Gastroesophageal sphincter (tissue), 4 donors: Measurements from ENCODE around the gene FHIP2A. TPM values are rescaled to one million over a fixed set of nuclear protein-coding genes. Genes with fewer than 3 reads are reported as not detected.
"Not testable (repeated sequence)": the region's sequence is repeated elsewhere in the genome, so short reads cannot be mapped to it uniquely, and the experiment has no call there.

ENCODE experiments used
- ATAC-seq: fragments of 150-250 bp; one replicate; pipeline ENCODE4 v1.9.1; 2016; ENCODE audit warnings: mild to moderate bottlenecking, moderate library complexity
- H3K27ac ChIP-seq, 4 donors: fragments of 200-600 bp; sonication (generic) in 3 of 4; 1 replicate in 3 of 4; 2 replicates in 1 of 4; pipeline ENCODE4 v1.5.1; 2016 to 2019
- H3K27me3 ChIP-seq: fragments of 200-600 bp; sonication (generic); one replicate; pipeline ENCODE4 v1.5.1; 2019
- H3K36me3 ChIP-seq, 2 donors: fragments of 200-600 bp; sonication (generic); one replicate each; pipeline ENCODE4 v1.5.1; 2019; ENCODE audit warnings: control low read depth in 1 of 2
- H3K4me1 ChIP-seq, 3 donors: fragments of 200-600 bp; sonication (generic); 1 replicate in 2 of 3; 2 replicates in 1 of 3; pipeline ENCODE4 v1.5.1; 2016 to 2019; ENCODE audit warnings: control low read depth in 2 of 3
- H3K4me3 ChIP-seq, 2 donors: fragments of 200-600 bp; sonication (generic); one replicate each; pipeline ENCODE4 v1.5.1; 2019; ENCODE audit warnings: mild to moderate bottlenecking in 1 of 2, moderate library complexity in 1 of 2
- H3K9me3 ChIP-seq, 3 donors: fragments of 200-600 bp; sonication (generic); one replicate each; pipeline ENCODE4 v1.5.1; 2017 to 2019; ENCODE audit warnings: control low read depth in 2 of 3
- CTCF ChIP-seq, 4 experiments: fragments of 200-600 bp in 2 of 4; fragments of 450-650 bp in 2 of 4; sonication (generic) in 1 of 4; IDR thresholded peaks; one replicate each; pipeline ENCODE4 v1.5.1; 2017 to 2019; ENCODE audit warnings: antibody characterized with exemption in 4 of 4, mild to moderate bottlenecking in 2 of 4, moderate library complexity in 2 of 4
- EP300 ChIP-seq: sonication (generic); formaldehyde crosslinking; IDR thresholded peaks from one replicate; pipeline ENCODE4 v1.6.1; 2017; ENCODE audit warnings: antibody characterized with exemption, mild to moderate bottlenecking
- POLR2A ChIP-seq, 2 donors: fragments of 450-650 bp; IDR thresholded peaks; one replicate each; pipeline ENCODE4 v1.6.1; 2017; ENCODE audit warnings: antibody characterized with exemption in 2 of 2, mild to moderate bottlenecking in 2 of 2, moderate library complexity in 1 of 2
- POLR2AphosphoS5 ChIP-seq: sonication (generic); formaldehyde crosslinking; IDR thresholded peaks from one replicate; pipeline ENCODE4 v1.6.1; 2017; ENCODE audit warnings: antibody characterized with exemption
- WGBS, 2 donors: methylation state at CpG; one replicate each; pipeline ENCODE4 v1.1.5; 2018; ENCODE audit warnings: low coverage in 1 of 2; 5-methylcytosine and 5-hydroxymethylcytosine counted together
- total RNA-seq, 4 donors: library from RNA; depleted of rRNA; stranded (reverse); fragments of >200 nt; gene quantifications; one replicate each; pipeline ENCODE4 v1.1.0, GENCODE V29; 2016

The FHIP2A gene
- total RNA-seq, 4 donors from 2014 or later, result 33.4 to 51.5 (median 35.9) TPM

GRCh38 chr10:114779803-114780576 is 41.6 kb upstream of the FHIP2A start:
- WGBS, 2 donors, result 27 to 28% methylated on average over 3 of the region's 3 CpGs
- Histone ChIP-seq H3K27me3 (no peaks in the 10 kb centered on the region), H3K4me1 (peaks cover 0 to 29% (median 0%) of the 10 kb centered on the region in 3 donors), H3K27ac (peak overlapping the region in 3 of 4 donors; percentile 9 to 41 (median 16)), H3K9me3 (no peaks in the 10 kb centered on the region), H3K4me3 (no peak overlapping the region), H3K36me3 (no peaks in the 10 kb centered on the region)
- ATAC-seq, result peak; percentile 25
- TF ChIP-seq CTCF (IDR thresholded peaks at IDR 0.05) (no peak), POLR2AphosphoS5 (peak; percentile 64)

- no peaks in the 10 kb centered on the region for H3K9me3 ChIP-seq
- ATAC-seq, result no peak
- H3K4me3 ChIP-seq, result no peak overlapping the region
- 33 to 53% methylated on average over 1 to 2 of the region's 2 CpGs for WGBS, 2 donors
- no peaks in the 10 kb centered on the region for H3K27me3 ChIP-seq
- peak overlapping the region in 3 of 4 donors; percentile 9 to 41 (median 16) for H3K27ac ChIP-seq
- no peak for TF ChIP-seq EP300
- no peak for TF ChIP-seq CTCF (IDR thresholded peaks at IDR 0.05)
- no peak for TF ChIP-seq POLR2AphosphoS5
- TF ChIP-seq POLR2A (IDR thresholded peaks at IDR 0.05), result no peak
- H3K36me3 ChIP-seq, result no peaks in the 10 kb centered on the region
- peaks cover 0 to 29% (median 0%) of the 10 kb centered on the region in 3 donors for H3K4me1 ChIP-seq
These were observed 40.9 kb upstream of the FHIP2A start for GRCh38 chr10:114780577-114781184.

GRCh38 chr10:114782666-114783065 is 38.9 kb upstream of the FHIP2A start:
- H3K9me3 ChIP-seq, result no peaks in the 10 kb centered on the region
- H3K36me3 ChIP-seq, result no peaks in the 10 kb centered on the region
- no peak overlapping the region for H3K4me3 ChIP-seq
- ATAC-seq, result no peak
- no peak overlapping the region for H3K27ac ChIP-seq
- no peaks in the 10 kb centered on the region for H3K27me3 ChIP-seq
- peaks cover 0 to 29% (median 0%) of the 10 kb centered on the region in 3 donors for H3K4me1 ChIP-seq
- TF ChIP-seq POLR2AphosphoS5 (no peak), EP300 (no peak), POLR2A (IDR thresholded peaks at IDR 0.05) (no peak), CTCF (IDR thresholded peaks at IDR 0.05) (no peak)
- WGBS, 2 donors, result 92 to 100% methylated on average over 3 to 7 of the region's 7 CpGs

- H3K9me3 ChIP-seq, result no peaks in the 10 kb centered on the region
- H3K4me1 ChIP-seq, result peaks cover 0 to 29% (median 0%) of the 10 kb centered on the region in 3 donors
- no peaks in the 10 kb centered on the region for H3K27me3 ChIP-seq
- no peak for TF ChIP-seq CTCF (IDR thresholded peaks at IDR 0.05)
- TF ChIP-seq POLR2A (IDR thresholded peaks at IDR 0.05), result no peak
- TF ChIP-seq EP300, result no peak
- no peak for TF ChIP-seq POLR2AphosphoS5
- H3K36me3 ChIP-seq, result no peaks in the 10 kb centered on the region
- H3K27ac ChIP-seq, result no peak overlapping the region
- 41 to 47% methylated on average over 6 to 7 of the region's 7 CpGs for WGBS, 2 donors
- ATAC-seq, result no peak
- no peak overlapping the region for H3K4me3 ChIP-seq
These were observed 37.9 kb upstream of the FHIP2A start for GRCh38 chr10:114783686-114784085.

- H3K36me3 ChIP-seq, H3K27ac ChIP-seq, H3K4me1 ChIP-seq, H3K9me3 ChIP-seq, H3K4me3 ChIP-seq, H3K27me3 ChIP-seq: not testable (repeated sequence)
- no CpG with 5 or more reads among the region's 9 CpGs for WGBS, 2 donors
- peak; percentile 50 for ATAC-seq
- TF ChIP-seq CTCF (IDR thresholded peaks at IDR 0.05), result peak; percentile 59 to 67 (median 66)
These were observed 35.1 kb upstream of the FHIP2A start for GRCh38 chr10:114786492-114786891.

- H3K27ac ChIP-seq, result not testable (repeated sequence)
- WGBS, 2 donors, result no CpG with 5 or more reads among the region's 30 CpGs
These were observed 34.4 kb upstream of the FHIP2A start for GRCh38 chr10:114787131-114787530.

More at GRCh38 chr10:114787131-114787530, 34.4 kb upstream of the FHIP2A start:
- H3K4me1 ChIP-seq, H3K9me3 ChIP-seq, H3K27me3 ChIP-seq, H3K4me3 ChIP-seq, H3K36me3 ChIP-seq, ATAC-seq: not testable (repeated sequence)
